Measurements from ENCODE around the gene PGLYRP1. TPM values are rescaled to one million over a fixed set of nuclear protein-coding genes. Genes with fewer than 3 reads are reported as not detected.

The PGLYRP1 gene, protein sequence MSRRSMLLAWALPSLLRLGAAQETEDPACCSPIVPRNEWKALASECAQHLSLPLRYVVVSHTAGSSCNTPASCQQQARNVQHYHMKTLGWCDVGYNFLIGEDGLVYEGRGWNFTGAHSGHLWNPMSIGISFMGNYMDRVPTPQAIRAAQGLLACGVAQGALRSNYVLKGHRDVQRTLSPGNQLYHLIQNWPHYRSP
- not detected in 2 replicates for total RNA-seq

DNA sequence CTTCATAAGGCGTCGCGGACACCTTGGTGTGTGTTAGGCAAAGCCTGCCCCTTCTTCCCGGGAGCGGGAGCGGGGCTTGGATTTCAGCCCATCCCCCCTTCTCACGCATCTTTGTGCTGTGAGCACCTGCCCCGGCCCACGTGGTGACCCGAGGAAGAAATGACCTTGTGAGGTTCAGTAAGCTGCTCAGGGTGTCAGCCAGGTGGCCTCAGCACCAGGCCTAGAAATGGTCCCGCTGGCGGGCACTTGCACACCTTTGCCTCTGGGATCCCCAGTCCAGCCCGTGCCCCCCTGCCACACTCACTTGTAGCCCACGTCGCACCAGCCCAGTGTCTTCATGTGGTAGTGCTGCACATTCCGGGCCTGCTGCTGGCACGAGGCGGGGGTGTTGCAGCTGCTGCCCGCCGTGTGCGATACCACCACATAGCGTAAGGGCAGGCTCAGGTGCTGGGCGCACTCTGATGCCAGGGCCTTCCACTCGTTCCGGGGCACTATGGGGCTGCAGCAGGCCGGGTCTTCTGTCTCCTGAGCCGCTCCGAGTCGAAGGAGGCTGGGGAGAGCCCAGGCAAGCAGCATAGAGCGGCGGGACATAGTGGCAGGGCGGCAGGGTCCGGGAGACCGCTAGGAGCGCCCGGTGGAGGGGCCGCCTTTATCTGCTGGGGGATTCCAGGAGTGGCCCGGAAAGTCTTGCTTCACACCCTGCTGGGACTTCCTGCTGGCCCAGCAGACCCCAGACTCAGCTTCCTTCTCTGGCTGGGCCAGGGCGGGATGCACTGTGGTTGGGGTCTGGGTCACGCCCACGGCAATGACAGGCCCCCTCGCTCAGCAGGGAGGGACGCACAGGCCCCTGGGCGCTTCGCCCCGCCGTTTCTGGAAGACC lies at the start of gene PGLYRP1:
Gene PGLYRP1 (minus strand): TSS at position 623 of the 880 bp plus-strand sequence. CDS start 32 bp downstream, at position 591.
- Histone ChIP-seq H3K27me3 (ENCODE audit: control insufficient read depth, insufficient read depth, low read length) (peaks cover 13% of the 10 kb centered on the region), H3K36me3 (ENCODE audit: control insufficient read depth, insufficient read depth, low read length) (peaks cover 2% of the 10 kb centered on the region), H3K4me3 (ENCODE audit: low read depth, low read length) (no peak within 1 kb of the TSS)
- FAIRE-seq (no peak), DNase-seq (ENCODE audit: low read depth) (no peak)
- TF ChIP-seq, protein P1, sequence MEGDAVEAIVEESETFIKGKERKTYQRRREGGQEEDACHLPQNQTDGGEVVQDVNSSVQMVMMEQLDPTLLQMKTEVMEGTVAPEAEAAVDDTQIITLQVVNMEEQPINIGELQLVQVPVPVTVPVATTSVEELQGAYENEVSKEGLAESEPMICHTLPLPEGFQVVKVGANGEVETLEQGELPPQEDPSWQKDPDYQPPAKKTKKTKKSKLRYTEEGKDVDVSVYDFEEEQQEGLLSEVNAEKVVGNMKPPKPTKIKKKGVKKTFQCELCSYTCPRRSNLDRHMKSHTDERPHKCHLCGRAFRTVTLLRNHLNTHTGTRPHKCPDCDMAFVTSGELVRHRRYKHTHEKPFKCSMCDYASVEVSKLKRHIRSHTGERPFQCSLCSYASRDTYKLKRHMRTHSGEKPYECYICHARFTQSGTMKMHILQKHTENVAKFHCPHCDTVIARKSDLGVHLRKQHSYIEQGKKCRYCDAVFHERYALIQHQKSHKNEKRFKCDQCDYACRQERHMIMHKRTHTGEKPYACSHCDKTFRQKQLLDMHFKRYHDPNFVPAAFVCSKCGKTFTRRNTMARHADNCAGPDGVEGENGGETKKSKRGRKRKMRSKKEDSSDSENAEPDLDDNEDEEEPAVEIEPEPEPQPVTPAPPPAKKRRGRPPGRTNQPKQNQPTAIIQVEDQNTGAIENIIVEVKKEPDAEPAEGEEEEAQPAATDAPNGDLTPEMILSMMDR (IDR thresholded peaks at IDR 0.05; ENCODE audit: insufficient read depth, low read length, severe bottlenecking) = no peak

DNA sequence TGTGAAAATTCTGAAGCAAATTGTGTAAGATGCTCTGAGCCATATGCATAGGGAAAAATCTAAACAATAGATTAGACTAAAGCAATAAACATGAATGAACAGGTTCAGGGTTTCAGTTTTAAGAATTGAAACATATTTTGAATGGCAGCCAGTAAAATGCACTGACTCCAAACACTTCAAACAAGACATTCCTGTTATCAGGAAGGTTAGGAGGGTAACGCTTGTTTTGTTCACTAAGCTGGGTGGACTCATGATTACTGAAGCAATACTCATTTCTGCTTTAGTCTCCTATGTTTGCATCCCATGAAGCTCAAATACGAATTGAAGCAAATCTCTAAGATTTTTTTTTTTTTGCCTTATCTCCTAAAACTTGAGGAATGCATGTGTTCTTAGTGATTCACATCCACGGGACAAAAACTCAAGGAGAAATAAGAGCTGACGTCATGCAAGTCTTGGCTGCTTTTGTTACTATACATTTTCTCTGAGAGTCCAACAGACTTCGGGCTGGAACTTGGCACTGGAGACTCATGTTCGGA lies 47.0 kb upstream of the PGLYRP1 start:
- Histone ChIP-seq H3K36me3 (ENCODE audit: control insufficient read depth, insufficient read depth, low read length) (no peaks in the 10 kb centered on the region), H3K4me3 (ENCODE audit: low read depth, low read length) (no peak overlapping the region), H3K27me3 (ENCODE audit: control insufficient read depth, insufficient read depth, low read length) (peaks cover 22% of the 10 kb centered on the region)
- FAIRE-seq (peak; percentile 75), DNase-seq (ENCODE audit: low read depth) (peak; percentile 98)
- TF ChIP-seq, protein P1 (IDR thresholded peaks at IDR 0.05; ENCODE audit: insufficient read depth, low read length, severe bottlenecking) = no peak

DNA sequence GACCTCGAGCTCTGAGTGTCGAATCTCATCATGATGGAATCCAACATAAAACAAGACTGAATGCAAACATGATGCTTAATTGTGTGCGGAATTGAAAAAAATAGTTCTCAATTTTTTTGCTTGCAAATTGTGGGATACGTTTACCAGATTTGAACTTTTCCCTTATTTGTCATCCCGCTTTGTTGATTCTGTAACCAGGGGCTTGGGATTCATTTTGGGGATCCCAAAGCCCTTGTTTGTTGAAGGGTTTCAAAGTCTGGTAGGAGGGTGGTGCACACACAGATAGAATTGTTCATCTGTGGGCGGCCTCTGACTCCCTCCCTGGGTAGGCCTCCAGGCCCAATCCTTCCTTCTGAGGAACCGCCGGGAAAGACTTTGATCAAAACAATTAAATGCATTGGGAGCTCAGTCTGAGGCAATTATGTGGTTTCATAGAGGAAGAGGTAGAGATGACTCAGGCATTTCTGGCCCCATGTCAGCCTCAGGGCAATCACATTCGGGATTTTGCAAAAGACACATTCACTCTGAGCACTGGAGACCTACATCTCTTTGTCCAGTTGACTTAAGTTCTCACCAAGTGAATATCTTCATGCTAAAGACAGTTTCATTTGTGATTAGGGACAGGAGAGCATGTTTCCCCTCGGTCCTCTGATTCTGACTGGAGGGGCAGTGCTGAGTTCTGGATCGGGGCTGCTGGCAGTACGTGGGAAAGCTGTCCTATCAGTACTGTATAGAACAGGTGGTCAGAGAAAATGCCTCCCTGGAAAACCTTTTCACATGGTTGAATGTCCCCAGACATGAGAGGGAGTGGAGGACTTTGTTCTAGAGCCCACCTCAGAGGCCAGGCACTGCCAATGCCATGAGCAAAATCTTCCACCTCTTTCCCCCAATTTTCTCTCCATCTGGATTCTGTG lies 45.7 kb upstream of the PGLYRP1 start:
- H3K27me3 ChIP-seq (ENCODE audit: control insufficient read depth, insufficient read depth, low read length) = peaks cover 16% of the 10 kb centered on the region
- no peaks in the 10 kb centered on the region for H3K36me3 ChIP-seq (ENCODE audit: control insufficient read depth, insufficient read depth, low read length)
- TF ChIP-seq, protein P1 (IDR thresholded peaks at IDR 0.05; ENCODE audit: insufficient read depth, low read length, severe bottlenecking) = no peak
- DNase-seq (ENCODE audit: low read depth) = peak; percentile 96
- H3K4me3 ChIP-seq (ENCODE audit: low read depth, low read length) = no peak overlapping the region
- peak; percentile 99 for FAIRE-seq

DNA sequence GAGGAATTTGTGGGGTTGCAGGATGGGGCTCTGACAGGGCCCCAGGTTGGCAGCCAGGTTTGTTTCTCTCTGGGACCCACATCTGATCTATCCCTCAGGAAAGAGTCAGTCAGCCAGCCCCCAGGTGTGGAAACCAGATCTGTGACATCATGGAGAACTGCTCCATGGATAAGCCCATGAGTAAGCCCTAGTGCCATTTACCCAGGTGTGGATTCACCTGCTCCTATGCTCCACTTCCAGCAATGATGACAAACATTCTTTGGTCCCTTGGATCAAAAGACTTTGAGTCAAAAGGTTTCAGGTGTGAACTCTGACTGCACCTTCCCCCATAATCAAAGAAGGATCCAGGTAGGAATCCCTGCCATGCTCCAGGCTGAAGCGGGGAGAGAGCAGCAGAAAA lies 44.8 kb upstream of the PGLYRP1 start:
- DNase-seq (ENCODE audit: low read depth) (no peak), FAIRE-seq (peak; percentile 13)
- Histone ChIP-seq H3K27me3 (ENCODE audit: control insufficient read depth, insufficient read depth, low read length) (peaks cover 16% of the 10 kb centered on the region), H3K4me3 (ENCODE audit: low read depth, low read length) (no peak overlapping the region), H3K36me3 (ENCODE audit: control insufficient read depth, insufficient read depth, low read length) (no peaks in the 10 kb centered on the region)
- TF ChIP-seq, protein P1 (IDR thresholded peaks at IDR 0.05; ENCODE audit: insufficient read depth, low read length, severe bottlenecking) = no peak

DNA sequence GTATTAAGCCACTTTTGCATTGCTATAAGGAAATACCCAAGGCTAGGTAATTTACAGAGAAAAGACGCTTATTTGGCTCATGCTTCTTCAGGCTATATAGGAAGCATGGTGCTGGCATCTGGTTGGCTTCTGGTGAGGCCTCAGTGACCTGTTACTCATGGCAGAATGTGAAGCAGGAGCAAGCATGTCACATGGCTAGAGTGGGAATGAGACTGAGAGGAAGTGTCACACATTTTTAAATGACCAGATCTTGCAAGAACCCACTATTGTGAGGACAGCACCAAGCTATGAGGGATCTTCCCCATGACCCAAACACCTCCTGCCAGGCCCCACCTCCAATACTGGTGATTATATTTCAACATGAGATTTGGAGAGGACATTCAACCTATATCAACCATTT lies 43.6 kb upstream of the PGLYRP1 start:
- DNase-seq (ENCODE audit: low read depth) = no peak
- no peak for FAIRE-seq

More for the DNA sequence above, 43.6 kb upstream of the PGLYRP1 start:
- TF ChIP-seq, protein P1 (IDR thresholded peaks at IDR 0.05; ENCODE audit: insufficient read depth, low read length, severe bottlenecking) = no peak
- Histone ChIP-seq H3K36me3 (ENCODE audit: control insufficient read depth, insufficient read depth, low read length) (no peaks in the 10 kb centered on the region), H3K27me3 (ENCODE audit: control insufficient read depth, insufficient read depth, low read length) (peaks cover 13% of the 10 kb centered on the region), H3K4me3 (ENCODE audit: low read depth, low read length) (no peak overlapping the region)

All from bronchial epithelial cell (primary cell).